Cerebellar nuclear complex (tissue), 1 donor: Measurements from ENCODE around the gene GPRIN2.
"Not testable (repeated sequence)": the region's sequence is repeated elsewhere in the genome, so short reads cannot be mapped to it uniquely, and the experiment has no call there.

Source experiments
- DNase-seq, 2 experiments: peaks; one replicate each; lab custom pipeline; 2025; lab: John Stamatoyannopoulos, UW

The GPRIN2 gene

GRCh38 chr10:46537309-46537708 lies 19.1 kb downstream of the GPRIN2 start:
- no peak for DNase-seq

DNA sequence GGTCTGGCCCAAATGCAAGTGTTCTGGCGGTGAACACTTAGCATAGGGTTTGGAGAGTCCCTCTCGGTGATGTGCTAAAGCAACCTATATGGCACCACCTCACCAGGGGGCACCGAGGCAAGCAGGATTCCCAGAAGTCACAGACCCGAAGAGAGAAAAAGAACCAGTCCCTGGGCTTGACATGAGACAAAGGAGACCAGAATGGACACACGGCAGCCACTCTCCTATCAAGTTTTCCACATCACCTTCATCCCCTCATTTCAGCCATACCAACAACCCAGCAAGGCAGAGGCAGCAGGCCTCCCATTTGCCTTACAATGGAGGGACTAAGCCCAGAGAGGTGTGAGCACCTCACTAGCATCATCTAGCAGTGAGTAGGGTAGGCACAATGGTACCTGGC lies 19.7 kb downstream of the GPRIN2 start:
- no peak for DNase-seq

DNA sequence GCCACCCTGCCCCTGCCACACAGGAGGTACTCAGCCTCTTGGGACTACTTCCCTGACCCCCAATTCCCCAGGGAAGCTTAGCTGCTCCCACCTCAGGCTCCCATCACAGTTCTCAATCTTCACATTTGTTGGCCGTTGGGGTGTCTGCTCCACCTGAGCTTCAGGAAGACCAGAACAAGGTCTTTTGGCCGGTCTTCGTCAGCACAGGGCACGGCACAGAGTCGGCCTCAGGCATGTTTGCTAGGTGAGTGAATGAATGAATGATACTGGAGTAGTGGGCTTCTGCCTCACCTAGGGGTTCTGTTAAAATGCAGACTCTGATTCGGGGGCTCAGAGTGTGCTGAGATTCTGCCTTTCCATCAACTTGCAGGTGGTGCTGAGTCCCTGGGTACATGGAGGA lies 20.3 kb downstream of the GPRIN2 start:
- DNase-seq, result no peak

DNA sequence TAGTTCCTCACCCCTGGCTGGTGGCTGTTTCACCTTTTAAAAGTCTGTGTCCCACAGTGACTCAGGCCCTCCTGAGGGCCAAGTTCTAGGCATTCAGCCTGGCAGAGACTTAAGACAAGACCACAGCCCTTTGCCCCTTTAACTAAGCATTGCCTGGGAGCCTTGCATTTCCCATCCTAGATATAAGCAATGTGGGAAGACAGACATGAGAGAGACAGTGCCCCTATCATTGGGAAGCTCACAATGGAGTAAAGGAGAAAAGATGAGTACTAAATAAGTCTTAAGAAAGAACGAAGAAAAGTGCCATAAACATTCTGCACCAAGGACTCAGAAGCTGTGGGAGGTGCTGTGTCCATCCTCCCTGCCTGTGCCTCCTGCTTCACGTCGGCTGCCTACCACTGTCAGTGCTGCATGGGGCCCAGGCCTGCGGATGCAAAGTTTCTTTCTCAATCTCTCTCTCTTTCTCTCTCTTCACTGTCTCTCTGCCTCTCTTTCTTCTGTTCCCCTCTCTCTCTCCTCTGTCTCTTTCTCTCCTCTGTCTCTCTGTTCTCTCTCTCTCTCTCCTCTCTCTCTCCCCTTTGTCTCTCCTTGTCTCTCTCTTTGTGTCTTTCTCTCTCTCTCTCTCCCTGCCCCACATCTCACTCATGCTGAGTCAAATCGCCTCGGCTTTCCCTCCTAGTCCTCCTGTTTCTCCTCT lies 21.5 kb downstream of the GPRIN2 start:
- DNase-seq, result no peak

- not testable (repeated sequence) for DNase-seq
These were observed 24.2 kb downstream of the GPRIN2 start for GRCh38 chr10:46532256-46532655.

- no peak for DNase-seq
These were observed 25.9 kb downstream of the GPRIN2 start for GRCh38 chr10:46530249-46531186.

GRCh38 chr10:46529742-46530141 lies 26.7 kb downstream of the GPRIN2 start:
- not testable (repeated sequence) for DNase-seq

DNA sequence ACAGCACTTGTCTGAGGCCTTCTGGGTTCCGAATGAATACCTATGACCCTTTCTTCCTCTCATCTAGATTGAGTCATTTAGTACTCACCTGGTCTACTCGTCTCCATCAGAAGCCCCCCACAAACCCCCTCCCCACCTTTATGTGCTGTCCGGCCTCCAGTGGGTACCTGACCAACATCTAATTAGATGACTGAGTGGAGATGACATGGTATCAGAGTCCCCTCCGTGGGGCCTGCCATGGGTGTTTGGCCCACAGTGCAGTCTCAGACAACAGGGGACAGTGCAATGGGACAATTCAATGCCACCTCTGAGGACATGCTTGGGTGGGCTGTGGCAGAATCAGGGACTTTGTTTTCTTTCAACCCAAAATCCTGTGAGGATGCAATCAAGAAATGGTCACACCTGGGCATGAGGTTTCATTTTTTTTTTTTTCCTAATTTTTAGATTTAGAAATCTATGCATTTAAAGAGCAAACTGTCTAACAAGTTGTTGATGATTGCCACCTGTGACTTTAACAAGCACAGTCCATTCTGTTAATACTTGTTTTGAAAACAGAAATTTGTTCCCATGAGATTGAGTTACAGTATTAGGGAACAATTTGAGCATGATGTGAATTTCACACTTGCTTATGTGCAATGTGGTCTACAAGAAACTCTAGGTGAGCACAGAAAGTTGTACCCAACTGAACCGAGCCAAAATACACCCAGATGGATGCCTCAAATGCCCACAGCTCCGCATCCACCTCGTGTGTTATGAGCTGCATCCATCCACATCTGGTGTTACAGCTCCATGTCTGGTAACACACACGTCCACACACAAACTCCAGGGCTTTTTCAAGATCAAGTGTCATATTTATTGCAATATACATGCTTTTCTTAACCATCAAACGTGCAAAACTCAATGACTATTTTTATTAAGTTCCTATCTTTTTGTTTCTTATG lies 27.5 kb downstream of the GPRIN2 start:
- no peak for DNase-seq

- no peak for DNase-seq
These were observed 28.2 kb downstream of the GPRIN2 start for GRCh38 chr10:46528171-46528671.

- no peak for DNase-seq
These were observed 29.1 kb downstream of the GPRIN2 start for GRCh38 chr10:46527241-46527811.

GRCh38 chr10:46526682-46527038 lies 29.8 kb downstream of the GPRIN2 start:
- DNase-seq, result no peak

DNA sequence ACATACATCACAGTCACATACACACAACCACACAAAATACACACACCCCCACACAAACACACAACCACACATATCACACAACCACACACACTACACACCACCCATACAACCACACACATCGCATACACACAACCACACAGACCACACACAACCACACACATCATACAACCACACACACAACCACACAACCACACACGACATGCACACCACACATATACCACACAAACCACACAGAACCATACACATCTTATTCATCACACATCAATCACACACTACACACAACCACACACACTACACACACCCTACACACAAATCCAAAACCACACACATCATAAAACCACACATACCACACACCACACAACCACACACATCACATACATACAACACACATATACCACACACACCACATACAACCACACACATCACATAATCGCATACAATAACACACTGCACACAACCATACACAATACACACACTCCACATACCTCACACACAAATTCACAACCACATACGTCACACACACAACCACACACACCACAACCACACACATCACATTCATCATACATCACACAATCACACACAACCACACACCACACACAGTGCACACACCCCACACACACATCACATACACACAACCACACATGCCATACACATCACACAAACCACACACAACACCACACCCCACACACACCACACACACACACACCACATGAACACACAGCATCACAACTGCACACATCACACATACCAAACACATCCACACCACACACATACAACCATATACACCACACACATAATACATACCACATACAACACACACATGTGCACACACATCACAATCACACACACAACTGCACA lies 30.4 kb downstream of the GPRIN2 start:
- no peak for DNase-seq

DNA sequence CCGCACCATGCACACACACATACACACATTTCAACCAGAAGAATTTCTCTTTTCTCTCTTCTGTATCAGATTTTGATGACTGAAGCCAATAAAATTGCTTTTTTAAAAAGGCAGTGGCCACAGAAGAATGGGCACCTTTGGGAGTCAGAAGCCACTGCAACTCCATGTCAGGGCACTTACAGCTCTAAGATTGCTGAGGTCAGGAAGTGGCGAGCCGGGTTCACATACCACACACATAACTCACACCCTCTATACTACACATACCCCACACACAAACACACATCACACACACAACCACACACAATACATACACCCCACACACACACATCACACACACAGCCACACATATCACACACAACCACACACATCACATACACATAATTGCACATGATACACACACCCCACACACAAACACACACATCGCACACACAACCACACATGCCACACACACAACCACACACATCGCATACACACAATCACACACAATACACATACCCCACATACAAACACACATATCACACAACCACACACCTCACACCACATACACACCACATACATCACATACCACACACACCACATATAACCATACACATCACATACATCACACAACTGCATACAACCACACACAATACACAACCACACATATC lies 31.2 kb downstream of the GPRIN2 start:
- no peak for DNase-seq

DNA sequence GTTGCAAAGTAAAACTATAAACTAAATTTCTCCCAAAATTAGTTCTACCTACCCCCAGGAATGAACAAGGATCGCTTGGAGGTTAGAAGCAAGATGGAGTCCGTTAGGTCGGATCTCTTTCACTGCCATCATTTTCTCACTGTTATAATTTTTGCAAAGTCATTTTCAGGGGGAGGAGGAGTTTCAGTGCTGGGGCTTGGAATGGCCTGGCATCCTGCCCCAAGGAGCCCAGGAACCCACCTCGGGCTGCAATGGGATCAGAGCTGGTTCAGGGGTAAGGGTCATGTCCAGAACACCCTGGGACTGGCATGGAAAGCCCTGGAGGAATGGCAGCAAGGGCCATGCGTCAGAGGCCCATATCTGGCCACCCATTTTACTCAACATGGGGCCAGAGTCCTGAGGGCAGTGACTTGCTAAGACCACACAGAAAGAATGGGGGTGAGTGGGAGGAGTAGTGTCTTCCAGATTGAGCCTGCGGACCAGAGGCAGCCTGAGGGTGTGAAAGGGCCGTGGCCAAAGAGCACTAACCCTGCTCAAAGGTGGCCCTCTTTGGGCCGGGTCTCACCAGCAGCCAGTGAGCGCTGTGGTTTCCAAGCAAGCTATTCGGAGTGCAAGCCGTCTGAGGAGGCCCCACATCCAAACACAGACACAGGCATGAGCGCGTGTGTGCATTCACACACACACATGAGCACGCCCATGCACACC lies 31.8 kb downstream of the GPRIN2 start:
- peak in 1 of 2 experiments; percentile 7 for DNase-seq

GRCh38 chr10:46523962-46524471 lies 32.4 kb downstream of the GPRIN2 start:
- no peak for DNase-seq

GRCh38 chr10:46523119-46523961 lies 33.1 kb downstream of the GPRIN2 start:
- peak; percentile 2 to 56 for DNase-seq

GRCh38 chr10:46522295-46523118 lies 34.0 kb downstream of the GPRIN2 start:
- DNase-seq, result no peak
